ENCODE results near the gene ZFYVE26. TPM values are rescaled to one million over a fixed set of nuclear protein-coding genes. Genes with fewer than 3 reads are reported as not detected.
A peak's percentile ranks its signal among the peaks of the same experiment; 100 is the strongest.

Gene ZFYVE26
- polyA plus RNA-seq, 3 donors: 1.0 to 17.6 (median 2.3) TPM

- H3K27me3 ChIP-seq (ENCODE audit: control insufficient read depth in 2 of 2, insufficient read depth in 2 of 2, low read length in 2 of 2): no peaks in the 10 kb centered on the region
- WGBS (ENCODE audit: insufficient coverage): no CpG with 5 or more reads among the region's 2 CpGs
- peak overlapping the region in 1 of 3 experiments; percentile 89 for H3K4me3 ChIP-seq (replicated peaks in 1 of 3; ENCODE audit: low read depth in 2 of 3, low read length in 3 of 3)
- H2AFZ ChIP-seq (ENCODE audit: insufficient read depth, low read depth, low read length, poor library complexity, severe bottlenecking): no peak overlapping the region
- TF ChIP-seq, protein P1, sequence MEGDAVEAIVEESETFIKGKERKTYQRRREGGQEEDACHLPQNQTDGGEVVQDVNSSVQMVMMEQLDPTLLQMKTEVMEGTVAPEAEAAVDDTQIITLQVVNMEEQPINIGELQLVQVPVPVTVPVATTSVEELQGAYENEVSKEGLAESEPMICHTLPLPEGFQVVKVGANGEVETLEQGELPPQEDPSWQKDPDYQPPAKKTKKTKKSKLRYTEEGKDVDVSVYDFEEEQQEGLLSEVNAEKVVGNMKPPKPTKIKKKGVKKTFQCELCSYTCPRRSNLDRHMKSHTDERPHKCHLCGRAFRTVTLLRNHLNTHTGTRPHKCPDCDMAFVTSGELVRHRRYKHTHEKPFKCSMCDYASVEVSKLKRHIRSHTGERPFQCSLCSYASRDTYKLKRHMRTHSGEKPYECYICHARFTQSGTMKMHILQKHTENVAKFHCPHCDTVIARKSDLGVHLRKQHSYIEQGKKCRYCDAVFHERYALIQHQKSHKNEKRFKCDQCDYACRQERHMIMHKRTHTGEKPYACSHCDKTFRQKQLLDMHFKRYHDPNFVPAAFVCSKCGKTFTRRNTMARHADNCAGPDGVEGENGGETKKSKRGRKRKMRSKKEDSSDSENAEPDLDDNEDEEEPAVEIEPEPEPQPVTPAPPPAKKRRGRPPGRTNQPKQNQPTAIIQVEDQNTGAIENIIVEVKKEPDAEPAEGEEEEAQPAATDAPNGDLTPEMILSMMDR (IDR thresholded peaks at IDR 0.05): no peak
- H4K20me1 ChIP-seq (ENCODE audit: insufficient read depth, low read length): peaks cover 5% of the 10 kb centered on the region
- Mint-ChIP-seq H3K4me1 (peaks cover 51% of the 10 kb centered on the region), H3K9me3 (peaks cover 0 to 2% (median 0%) of the 10 kb centered on the region in 7 donors), H3K4me3 (peak overlapping the region in 1 of 2 donors; percentile 6), H3K27ac (peak overlapping the region in 2 of 7 donors; percentile 27 to 64), H3K36me3 (peaks cover 21 to 24% of the 10 kb centered on the region in 2 donors), H3K27me3 (ENCODE audit: low read depth in 3 of 3) (no peaks in the 10 kb centered on the region)
- no peaks in the 10 kb centered on the region for H3K9me3 ChIP-seq (replicated peaks in 1 of 2; ENCODE audit: control insufficient read depth in 1 of 2, insufficient read depth in 1 of 2, low read length in 2 of 2)
- peaks cover 27% of the 10 kb centered on the region for H3K79me2 ChIP-seq (ENCODE audit: insufficient read depth, low read length)
- H3K4me2 ChIP-seq (replicated peaks; ENCODE audit: extremely low read depth, low read length, poor library complexity, severe bottlenecking): peak overlapping the region; percentile 1
- peaks cover 12 to 28% of the 10 kb centered on the region in 2 donors for H3K36me3 ChIP-seq (replicated peaks in 1 of 2; ENCODE audit: control insufficient read depth in 1 of 2, insufficient read depth in 2 of 2, low read length in 2 of 2)
- H3K4me1 ChIP-seq (ENCODE audit: control insufficient read depth in 1 of 2, insufficient read depth in 2 of 2, low read length in 2 of 2): peaks cover 43 to 53% of the 10 kb centered on the region in 2 donors
- peak in 1 of 3 donors; percentile 32 for DNase-seq
- intact Hi-C loops (cut with micrococcal nuclease): loop anchor here in 1 of 2 donors (5.0 to 10.0 kb wide), 2 partner anchors 118 to 400 kb away; partner anchors contain the start of gene RDH11
- H3K27ac ChIP-seq (ENCODE audit: low read depth in 1 of 2, low read length in 2 of 2): no peak overlapping the region
- H3K9ac ChIP-seq (ENCODE audit: insufficient read depth, low read length, poor library complexity, severe bottlenecking): no peak overlapping the region
Observed at GRCh38 chr14:67814821-67815220, 1.6 kb downstream of the ZFYVE26 start.

- H3K27me3 Mint-ChIP-seq (ENCODE audit: low read depth in 3 of 3): no peaks in the 10 kb centered on the region
- Histone ChIP-seq H3K79me2 (ENCODE audit: insufficient read depth, low read length) (no peaks in the 10 kb centered on the region), H3K4me3 (replicated peaks in 1 of 3; ENCODE audit: low read depth in 2 of 3, low read length in 3 of 3) (no peak overlapping the region), H2AFZ (ENCODE audit: insufficient read depth, low read depth, low read length, poor library complexity, severe bottlenecking) (no peak overlapping the region), H3K27me3 (ENCODE audit: control insufficient read depth in 2 of 2, insufficient read depth in 2 of 2, low read length in 2 of 2) (no peaks in the 10 kb centered on the region), H3K4me1 (ENCODE audit: control insufficient read depth in 1 of 2, insufficient read depth in 2 of 2, low read length in 2 of 2) (no peaks in the 10 kb centered on the region), H3K9me3 (replicated peaks in 1 of 2; ENCODE audit: control insufficient read depth in 1 of 2, insufficient read depth in 1 of 2, low read length in 2 of 2) (no peaks in the 10 kb centered on the region), H3K9ac (ENCODE audit: insufficient read depth, low read length, poor library complexity, severe bottlenecking) (no peak overlapping the region), H3K36me3 (replicated peaks in 1 of 2; ENCODE audit: control insufficient read depth in 1 of 2, insufficient read depth in 2 of 2, low read length in 2 of 2) (peaks cover 85 to 98% of the 10 kb centered on the region in 2 donors), H3K27ac (ENCODE audit: low read depth in 1 of 2, low read length in 2 of 2) (no peak overlapping the region), H4K20me1 (ENCODE audit: insufficient read depth, low read length) (no peaks in the 10 kb centered on the region), H3K4me2 (replicated peaks; ENCODE audit: extremely low read depth, low read length, poor library complexity, severe bottlenecking) (no peak overlapping the region)
- H3K4me1 Mint-ChIP-seq: no peaks in the 10 kb centered on the region
- no peak for DNase-seq
- TF ChIP-seq, protein P1 (IDR thresholded peaks at IDR 0.05): no peak
- peaks cover 84 to 97% of the 10 kb centered on the region in 2 donors for H3K36me3 Mint-ChIP-seq
- WGBS (ENCODE audit: insufficient coverage): 100% methylated on average over 2 of the region's 3 CpGs
- intact Hi-C loops (cut with micrococcal nuclease): no loop called here
- no peak overlapping the region for H3K4me3 Mint-ChIP-seq
- no peaks in the 10 kb centered on the region for H3K9me3 Mint-ChIP-seq
- peak overlapping the region in 3 of 7 donors; percentile 9 to 37 (median 18) for H3K27ac Mint-ChIP-seq
Observed at GRCh38 chr14:67806246-67806645, 10.1 kb downstream of the ZFYVE26 start.

Measured in CD14-positive monocyte (primary cell).